D721Med (cell line): Measurements from ENCODE around the gene ASTN1.

ENCODE experiments used
- DNase-seq: peaks from one replicate; pipeline ENCODE4 v3.0.0; 2011; ENCODE audit warnings: low spot score; ENCODE audit not compliant: insufficient read length
- FAIRE-seq: peaks from 2 replicates; lab custom pipeline; 2011; peaks lifted over from hg19 to GRCh38; lab: Jason Lieb, UNC
- CTCF ChIP-seq: IDR thresholded peaks from 2 replicates; pipeline ENCODE4 v1.5.1; 2012; ENCODE audit warnings: mild to moderate bottlenecking, control low read depth; ENCODE audit not compliant: insufficient read depth; ENCODE audit errors: missing control alignments

ASTN1 gene

GRCh38 chr1:176878750-176879536, 285.6 kb downstream of the ASTN1 start:
- FAIRE-seq (no peak), DNase-seq (no peak)
- TF ChIP-seq CTCF: no peak

GRCh38 chr1:176877557-176877956, 287.0 kb downstream of the ASTN1 start:
- no peak for TF ChIP-seq CTCF
- FAIRE-seq (no peak), DNase-seq (no peak)

GRCh38 chr1:176876966-176877515, 287.5 kb downstream of the ASTN1 start:
- TF ChIP-seq CTCF: no peak
- DNase-seq (no peak), FAIRE-seq (no peak)

- FAIRE-seq (no peak), DNase-seq (no peak)
Measured at GRCh38 chr1:176869577-176869976, 294.9 kb downstream of the ASTN1 start.

GRCh38 chr1:176866011-176866714, 298.3 kb downstream of the ASTN1 start:
- no peak for FAIRE-seq
- DNase-seq: no peak
- no peak for TF ChIP-seq CTCF

More at GRCh38 chr1:176869577-176869976, 294.9 kb downstream of the ASTN1 start:
- TF ChIP-seq CTCF: no peak

- FAIRE-seq (no peak), DNase-seq (no peak)
- TF ChIP-seq CTCF: no peak
Measured at GRCh38 chr1:176864211-176864610, 300.3 kb downstream of the ASTN1 start.
